Measurements from ENCODE around the gene KIF20B. TPM values are rescaled to one million over a fixed set of nuclear protein-coding genes. Genes with fewer than 3 reads are reported as not detected.

Gene KIF20B
- total and polyA plus RNA-seq, 2 of the 13 experiments (the other 11 are each of a cell fraction or from before 2014, with no cell fraction given), result 3.5 to 38.6 TPM

DNA sequence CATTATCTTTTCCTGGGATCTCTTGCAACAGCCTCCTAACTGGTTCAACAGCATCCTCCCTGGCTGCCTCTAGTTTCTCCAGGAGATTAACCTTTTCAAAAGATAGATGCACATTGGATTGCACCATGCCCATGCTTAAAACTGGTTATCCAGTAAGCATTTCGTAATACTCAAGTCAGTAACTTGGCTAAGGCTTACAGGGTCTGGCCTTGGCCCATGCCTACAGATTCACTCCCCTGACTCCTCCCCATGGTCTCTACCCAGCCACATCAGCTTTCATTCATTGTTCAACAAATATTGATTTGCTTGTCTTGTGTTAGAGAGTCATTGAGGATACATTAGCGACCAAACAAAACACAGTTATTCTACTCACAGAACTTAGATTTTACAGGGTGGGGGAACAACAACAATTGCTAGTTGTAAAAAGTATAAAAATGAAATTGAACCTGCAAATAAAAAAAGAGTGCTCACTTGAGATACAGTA is 1.8 kb upstream of the KIF20B start (continued):
- TF ChIP-seq GATA4 (IDR thresholded peaks at IDR 0.05; ENCODE audit: borderline replicate concordance, low read depth) (0 out of 2 replicates have a peak, but pooled peaks have one; percentile 10), ZNF552 (CRISPR knock-in tag; IDR thresholded peaks at IDR 0.05; ENCODE audit: borderline replicate concordance) (no peak), CCDC6 (CRISPR knock-in tag; IDR thresholded peaks at IDR 0.05) (0 out of 2 replicates have a peak, but pooled peaks have one; percentile 70), SIX4 (CRISPR knock-in tag; IDR thresholded peaks at IDR 0.05) (peak; percentile 75), ARNTL (CRISPR knock-in tag; IDR thresholded peaks at IDR 0.05) (0 out of 2 replicates have a peak, but pooled peaks have one; percentile 55), NBN (conservative IDR thresholded peaks at IDR 0.05) (no peak), STAG1 (CRISPR knock-in tag; IDR thresholded peaks at IDR 0.05) (peak; percentile 13; the same call in 1 of the 2 replicates), ZNF891 (CRISPR knock-in tag; IDR thresholded peaks at IDR 0.05) (no peak), ELF4 (CRISPR knock-in tag; IDR thresholded peaks at IDR 0.05; ENCODE audit: borderline replicate concordance) (no peak), ZNF326 (CRISPR knock-in tag; IDR thresholded peaks at IDR 0.05; ENCODE audit: borderline replicate concordance) (no peak), REL (CRISPR knock-in tag; conservative IDR thresholded peaks at IDR 0.05) (no peak), ZNF263 (CRISPR knock-in tag; IDR thresholded peaks at IDR 0.05) (peak; percentile 94), TGIF2 (CRISPR knock-in tag; IDR thresholded peaks at IDR 0.05) (peak; percentile 59; the same call in 1 of the 2 replicates), ZNF510 (CRISPR knock-in tag; IDR thresholded peaks at IDR 0.05; ENCODE audit: low read depth) (no peak), ZNF260 (CRISPR knock-in tag; IDR thresholded peaks at IDR 0.05; ENCODE audit: borderline replicate concordance, low read depth) (no peak), TMF1 (CRISPR knock-in tag; IDR thresholded peaks at IDR 0.05; ENCODE audit: low read depth) (no peak), MED1 (CRISPR knock-in tag; IDR thresholded peaks at IDR 0.05) (peak; percentile 87), NFKBIZ (CRISPR knock-in tag; IDR thresholded peaks at IDR 0.05) (peak; percentile 77), NFIC (IDR thresholded peaks at IDR 0.05; ENCODE audit: low read length) (peak; percentile 80), ZNF205 (CRISPR knock-in tag; IDR thresholded peaks at IDR 0.05) (peak; percentile 36; the same call in 1 of the 2 replicates), ZNF12 (CRISPR knock-in tag; IDR thresholded peaks at IDR 0.05) (peak; percentile 61; the same call in 1 of the 2 replicates)
- TF ChIP-seq, protein P1, sequence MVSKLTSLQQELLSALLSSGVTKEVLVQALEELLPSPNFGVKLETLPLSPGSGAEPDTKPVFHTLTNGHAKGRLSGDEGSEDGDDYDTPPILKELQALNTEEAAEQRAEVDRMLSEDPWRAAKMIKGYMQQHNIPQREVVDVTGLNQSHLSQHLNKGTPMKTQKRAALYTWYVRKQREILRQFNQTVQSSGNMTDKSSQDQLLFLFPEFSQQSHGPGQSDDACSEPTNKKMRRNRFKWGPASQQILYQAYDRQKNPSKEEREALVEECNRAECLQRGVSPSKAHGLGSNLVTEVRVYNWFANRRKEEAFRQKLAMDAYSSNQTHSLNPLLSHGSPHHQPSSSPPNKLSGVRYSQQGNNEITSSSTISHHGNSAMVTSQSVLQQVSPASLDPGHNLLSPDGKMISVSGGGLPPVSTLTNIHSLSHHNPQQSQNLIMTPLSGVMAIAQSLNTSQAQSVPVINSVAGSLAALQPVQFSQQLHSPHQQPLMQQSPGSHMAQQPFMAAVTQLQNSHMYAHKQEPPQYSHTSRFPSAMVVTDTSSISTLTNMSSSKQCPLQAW (CRISPR knock-in tag; IDR thresholded peaks at IDR 0.05), result 0 out of 2 replicates have a peak, but pooled peaks have one; percentile 40
- TF ChIP-seq, protein P2, sequence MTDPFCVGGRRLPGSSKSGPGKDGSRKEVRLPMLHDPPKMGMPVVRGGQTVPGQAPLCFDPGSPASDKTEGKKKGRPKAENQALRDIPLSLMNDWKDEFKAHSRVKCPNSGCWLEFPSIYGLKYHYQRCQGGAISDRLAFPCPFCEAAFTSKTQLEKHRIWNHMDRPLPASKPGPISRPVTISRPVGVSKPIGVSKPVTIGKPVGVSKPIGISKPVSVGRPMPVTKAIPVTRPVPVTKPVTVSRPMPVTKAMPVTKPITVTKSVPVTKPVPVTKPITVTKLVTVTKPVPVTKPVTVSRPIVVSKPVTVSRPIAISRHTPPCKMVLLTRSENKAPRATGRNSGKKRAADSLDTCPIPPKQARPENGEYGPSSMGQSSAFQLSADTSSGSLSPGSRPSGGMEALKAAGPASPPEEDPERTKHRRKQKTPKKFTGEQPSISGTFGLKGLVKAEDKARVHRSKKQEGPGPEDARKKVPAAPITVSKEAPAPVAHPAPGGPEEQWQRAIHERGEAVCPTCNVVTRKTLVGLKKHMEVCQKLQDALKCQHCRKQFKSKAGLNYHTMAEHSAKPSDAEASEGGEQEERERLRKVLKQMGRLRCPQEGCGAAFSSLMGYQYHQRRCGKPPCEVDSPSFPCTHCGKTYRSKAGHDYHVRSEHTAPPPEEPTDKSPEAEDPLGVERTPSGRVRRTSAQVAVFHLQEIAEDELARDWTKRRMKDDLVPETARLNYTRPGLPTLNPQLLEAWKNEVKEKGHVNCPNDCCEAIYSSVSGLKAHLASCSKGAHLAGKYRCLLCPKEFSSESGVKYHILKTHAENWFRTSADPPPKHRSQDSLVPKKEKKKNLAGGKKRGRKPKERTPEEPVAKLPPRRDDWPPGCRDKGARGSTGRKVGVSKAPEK (CRISPR knock-in tag; IDR thresholded peaks at IDR 0.05; ENCODE audit: borderline replicate concordance), result 0 out of 2 replicates have a peak, but pooled peaks have one; percentile 76
- TF ChIP-seq, protein P3, sequence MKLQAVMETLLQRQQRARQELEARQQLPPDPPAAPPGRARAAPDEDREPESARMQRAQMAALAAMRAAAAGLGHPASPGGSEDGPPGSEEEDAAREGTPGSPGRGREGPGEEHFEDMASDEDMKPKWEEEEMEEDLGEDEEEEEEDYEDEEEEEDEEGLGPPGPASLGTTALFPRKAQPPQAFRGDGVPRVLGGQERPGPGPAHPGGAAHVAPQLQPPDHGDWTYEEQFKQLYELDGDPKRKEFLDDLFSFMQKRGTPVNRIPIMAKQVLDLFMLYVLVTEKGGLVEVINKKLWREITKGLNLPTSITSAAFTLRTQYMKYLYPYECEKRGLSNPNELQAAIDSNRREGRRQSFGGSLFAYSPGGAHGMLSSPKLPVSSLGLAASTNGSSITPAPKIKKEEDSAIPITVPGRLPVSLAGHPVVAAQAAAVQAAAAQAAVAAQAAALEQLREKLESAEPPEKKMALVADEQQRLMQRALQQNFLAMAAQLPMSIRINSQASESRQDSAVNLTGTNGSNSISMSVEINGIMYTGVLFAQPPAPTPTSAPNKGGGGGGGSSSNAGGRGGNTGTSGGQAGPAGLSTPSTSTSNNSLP (IDR thresholded peaks at IDR 0.05; ENCODE audit: low read depth, low read length), result peak; percentile 73
